PFSK-1 (cell line): ENCODE results near the gene MAP4K4.

Source experiments
- POLR2AphosphoS5 ChIP-seq: IDR thresholded peaks from 2 replicates; pipeline ENCODE4 v1.6.1; 2012; ENCODE audit warnings: low read depth, mild to moderate bottlenecking, control low read depth, low read length, moderate library complexity
- REST ChIP-seq, 2 experiments: IDR thresholded peaks; 2 replicates each; pipeline versions ENCODE4 v1.6.1 to v1.8.0; 2011 to 2012; ENCODE audit warnings: low read depth in 2 of 2, low read length in 2 of 2, control low read depth in 1 of 2, inconsistent platforms in 1 of 2, mild to moderate bottlenecking in 1 of 2, moderate library complexity in 1 of 2; ENCODE audit not compliant: insufficient read depth in 1 of 2

DNA sequence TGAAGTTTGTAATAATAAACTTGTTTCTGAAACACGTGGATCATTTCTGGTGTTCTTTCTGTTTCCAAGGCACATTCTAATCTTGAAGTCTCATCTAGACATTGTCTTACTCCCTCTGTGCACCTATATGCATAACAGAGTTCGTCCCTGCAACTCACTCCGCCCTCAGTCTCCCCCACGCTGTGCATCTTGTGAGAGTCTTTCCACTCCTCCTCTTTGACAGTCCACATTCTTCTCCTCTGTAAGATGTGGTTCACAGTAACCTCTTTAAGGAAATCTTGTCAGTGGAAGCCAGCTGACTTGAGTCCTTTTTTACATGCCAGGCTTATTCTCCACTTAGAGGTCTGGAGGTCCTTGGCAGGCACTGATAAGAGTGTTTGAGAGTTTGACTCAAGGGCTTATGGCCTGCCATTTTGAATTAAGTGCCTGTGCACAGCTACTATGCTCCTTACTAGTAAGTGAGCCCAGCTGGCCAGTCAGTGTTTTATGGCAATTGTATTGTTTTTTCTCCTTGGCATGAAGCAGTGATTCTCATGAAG lies 185.3 kb downstream of the MAP4K4 start:
- TF ChIP-seq POLR2AphosphoS5 (no peak), REST (IDR thresholded peaks at IDR 0.05; ENCODE audit: insufficient read depth in 1 of 2, low read depth in 2 of 2, low read length in 2 of 2) (no peak)
